Neural cell (in vitro differentiated cells): ENCODE measurements around the gene ABCA12. TPM values are rescaled to one million over a fixed set of nuclear protein-coding genes. Genes with fewer than 3 reads are reported as not detected.

ENCODE experiments used
- H2AFZ ChIP-seq: fragments of 200-600, 300-800 bp; sonication (generic), shearing (Covaris generic); 2 replicates; pipeline ENCODE4 v1.6.0; 2014; ENCODE audit warnings: low read depth, mild to moderate bottlenecking, antibody characterized with exemption, low read length, moderate library complexity
- H3F3A ChIP-seq: fragments of 200-600 bp; shearing (Covaris generic); 2 replicates; pipeline ENCODE4 v1.6.1; 2016; ENCODE audit warnings: mild to moderate bottlenecking, moderate library complexity, mixed read lengths, antibody characterized with exemption, low read length; ENCODE audit not compliant: insufficient read depth, poor library complexity, severe bottlenecking
- H3K27ac ChIP-seq: fragments of 200-600, 300-800 bp; sonication (generic), shearing (Covaris generic); 2 replicates; pipeline ENCODE4 v1.5.1; 2014; ENCODE audit warnings: mild to moderate bottlenecking, low read length, moderate library complexity
- H3K27me3 ChIP-seq: fragments of 300-800, 200-600 bp; sonication (generic), shearing (Covaris generic); 2 replicates; pipeline ENCODE4 v1.6.0; 2014; ENCODE audit warnings: mild to moderate bottlenecking, low read depth, low read length, moderate library complexity; ENCODE audit not compliant: insufficient read depth
- H3K36me3 ChIP-seq: fragments of 300-800, 200-600 bp; sonication (generic), shearing (Covaris generic); 2 replicates; pipeline ENCODE4 v1.5.1; 2014; ENCODE audit warnings: mild to moderate bottlenecking, antibody characterized with exemption, low read length, moderate library complexity; ENCODE audit not compliant: insufficient read depth
- H3K4me2 ChIP-seq: fragments of 300-800, 200-600 bp; sonication (generic), shearing (Covaris generic); 2 replicates; pipeline ENCODE4 v1.6.0; 2014; ENCODE audit warnings: mild to moderate bottlenecking, low read length
- H3K4me3 ChIP-seq: fragments of 300-800, 200-600 bp; sonication (generic), shearing (Covaris generic); 2 replicates; pipeline ENCODE4 v1.5.1; 2014; ENCODE audit warnings: mild to moderate bottlenecking, low read length, moderate library complexity
- H3K79me2 ChIP-seq: fragments of 200-600 bp; shearing (Covaris generic); replicated peaks from 2 replicates; pipeline ENCODE4 v1.6.0; 2014; ENCODE audit warnings: mild to moderate bottlenecking, low read length, moderate library complexity; ENCODE audit not compliant: insufficient read depth
- H3K9ac ChIP-seq: fragments of 300-800, 200-600 bp; sonication (generic), shearing (Covaris generic); 2 replicates; pipeline ENCODE4 v1.6.1; 2016; ENCODE audit warnings: mild to moderate bottlenecking, low read length, mixed read lengths
- H3K9me2 ChIP-seq: fragments of 200-600 bp; shearing (Covaris generic); 2 replicates; pipeline ENCODE4 v1.6.1; 2016; ENCODE audit warnings: mild to moderate bottlenecking, low read length, mixed read lengths; ENCODE audit not compliant: insufficient read depth
- H3K9me3 ChIP-seq: fragments of 200-600, 300-800 bp; sonication (generic), shearing (Covaris generic); 2 replicates; pipeline ENCODE4 v1.6.1; 2016; ENCODE audit warnings: mild to moderate bottlenecking, mixed run types, low read length, moderate library complexity, mixed read lengths
- H4K20me1 ChIP-seq: fragments of 200-600 bp; shearing (Covaris generic); 2 replicates; pipeline ENCODE4 v1.6.1; 2016; ENCODE audit warnings: mild to moderate bottlenecking, mixed run types; ENCODE audit not compliant: insufficient read depth
- CTCF ChIP-seq: fragments of 450-650 bp; IDR thresholded peaks from 2 replicates; pipeline ENCODE4 v1.5.1; 2014; ENCODE audit warnings: antibody characterized with exemption, mild to moderate bottlenecking, moderate library complexity; ENCODE audit not compliant: poor library complexity, severe bottlenecking
- EP300 ChIP-seq: fragments of 450-650 bp; conservative IDR thresholded peaks from 2 replicates; pipeline ENCODE4 v1.6.1; 2014; ENCODE audit warnings: antibody characterized with exemption, mild to moderate bottlenecking, moderate library complexity; ENCODE audit not compliant: poor library complexity, severe bottlenecking
- EZH2 ChIP-seq: fragments of 200-600, 300-800 bp; shearing (Covaris generic), sonication (generic); IDR thresholded peaks from 2 replicates; pipeline ENCODE4 v1.6.1; 2014; ENCODE audit warnings: antibody characterized with exemption, low read length, borderline replicate concordance, mild to moderate bottlenecking; ENCODE audit not compliant: insufficient read depth, poor library complexity, severe bottlenecking
- MXI1 ChIP-seq: fragments of 450-650 bp; conservative IDR thresholded peaks from 2 replicates; pipeline ENCODE4 v1.6.1; 2014; ENCODE audit warnings: antibody characterized with exemption, mild to moderate bottlenecking; ENCODE audit not compliant: poor library complexity, severe bottlenecking
- POLR2AphosphoS5 ChIP-seq: IDR thresholded peaks from 2 replicates; pipeline ENCODE4 v1.6.1; 2012
- RAD21 ChIP-seq: fragments of 450-650 bp; conservative IDR thresholded peaks from 2 replicates; pipeline ENCODE4 v1.6.1; 2014; ENCODE audit warnings: antibody characterized with exemption, mild to moderate bottlenecking, moderate library complexity
- REST ChIP-seq: IDR thresholded peaks from 2 replicates; pipeline ENCODE4 v1.6.1; 2012; ENCODE audit warnings: borderline replicate concordance
- SMC3 ChIP-seq: fragments of 450-650 bp; conservative IDR thresholded peaks from 2 replicates; pipeline ENCODE4 v1.6.1; 2014; ENCODE audit warnings: antibody characterized with exemption, mild to moderate bottlenecking, moderate library complexity; ENCODE audit not compliant: poor library complexity
- TAF1 ChIP-seq: IDR thresholded peaks from 2 replicates; pipeline ENCODE4 v1.6.1; 2012; ENCODE audit warnings: low read depth
- polyA plus RNA-seq: library from polyadenylated mRNA; depleted of rRNA; stranded (reverse); fragments of >200 nt; gene quantifications from 2 replicates; pipeline ENCODE4 v1.2.3, GENCODE V29; 2014

The ABCA12 gene
- polyA plus RNA-seq, 1 donor from 2014 or later, result not detected

GRCh38 chr2:215143458-215143857 is 5.0 kb upstream of the ABCA12 start:
- no peak overlapping the region for H3K27ac ChIP-seq
- H3F3A ChIP-seq, result no peaks in the 10 kb centered on the region
- H3K4me3 ChIP-seq, result no peak overlapping the region
- H3K36me3 ChIP-seq, result no peaks in the 10 kb centered on the region
- no peaks in the 10 kb centered on the region for H4K20me1 ChIP-seq
- no peak overlapping the region for H2AFZ ChIP-seq
- no peaks in the 10 kb centered on the region for H3K9me2 ChIP-seq
- no peaks in the 10 kb centered on the region for H3K9me3 ChIP-seq
- H3K27me3 ChIP-seq, result no peaks in the 10 kb centered on the region
- H3K79me2 ChIP-seq, result no peaks in the 10 kb centered on the region
- H3K4me2 ChIP-seq, result no peak overlapping the region
- TF ChIP-seq RAD21 (no peak), SMC3 (no peak), REST (no peak), EZH2 (no peak)
- no peak overlapping the region for H3K9ac ChIP-seq

- Histone ChIP-seq H3K9me3 (no peaks in the 10 kb centered on the region), H2AFZ (no peak overlapping the region), H3K27ac (no peak overlapping the region), H3K9ac (no peak overlapping the region), H3K36me3 (no peaks in the 10 kb centered on the region), H4K20me1 (no peaks in the 10 kb centered on the region), H3K9me2 (no peaks in the 10 kb centered on the region), H3K27me3 (no peaks in the 10 kb centered on the region), H3K4me2 (no peak overlapping the region), H3K79me2 (no peaks in the 10 kb centered on the region), H3F3A (no peaks in the 10 kb centered on the region), H3K4me3 (no peak overlapping the region)
- TF ChIP-seq RAD21 (no peak), CTCF (no peak)
These were observed 3.3 kb upstream of the ABCA12 start for GRCh38 chr2:215141706-215142105.

GRCh38 chr2:215140166-215140707 is 1.8 kb upstream of the ABCA12 start:
- Histone ChIP-seq H3K9me2 (no peaks in the 10 kb centered on the region), H3K4me2 (no peak overlapping the region), H3K9ac (no peak overlapping the region), H3K9me3 (no peaks in the 10 kb centered on the region), H3K36me3 (no peaks in the 10 kb centered on the region), H4K20me1 (no peaks in the 10 kb centered on the region), H2AFZ (no peak overlapping the region), H3K4me3 (no peak overlapping the region), H3K27ac (no peak overlapping the region), H3K79me2 (no peaks in the 10 kb centered on the region), H3K27me3 (no peaks in the 10 kb centered on the region), H3F3A (no peaks in the 10 kb centered on the region)
- TF ChIP-seq MXI1, result no peak
- TF ChIP-seq REST, result no peak
- TF ChIP-seq EZH2, result no peak
- no peak for TF ChIP-seq TAF1
- TF ChIP-seq RAD21, result no peak
- TF ChIP-seq SMC3, result no peak
- TF ChIP-seq POLR2AphosphoS5, result no peak
- no peak for TF ChIP-seq EP300
- TF ChIP-seq CTCF, result no peak
